Measurements from ENCODE around the gene TBC1D5. TPM values are rescaled to one million over a fixed set of nuclear protein-coding genes. Genes with fewer than 3 reads are reported as not detected.
"Not testable (repeated sequence)": the region's sequence is repeated elsewhere in the genome, so short reads cannot be mapped to it uniquely, and the experiment has no call there.

TBC1D5 gene
- polyA plus RNA-seq, 3 donors: 8.9 to 25.6 (median 18.1) TPM

DNA sequence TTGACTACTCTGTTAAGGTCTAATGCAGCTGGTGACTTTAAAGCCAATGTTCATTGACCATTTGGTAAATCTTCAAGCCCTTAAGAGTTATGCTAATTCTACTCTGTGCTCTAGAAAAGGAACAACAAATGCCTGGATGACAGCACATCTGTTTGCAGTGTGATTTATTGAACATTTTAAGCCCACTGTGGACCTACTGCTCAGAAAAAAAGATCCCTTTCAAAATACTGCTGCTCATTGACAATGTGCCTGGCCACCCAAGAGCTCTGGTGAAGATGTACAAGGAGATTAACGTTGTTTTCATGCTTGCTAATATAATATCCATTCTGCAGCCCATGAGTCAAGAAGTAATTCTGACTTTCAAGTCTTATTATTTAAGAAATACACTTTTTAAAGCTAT, 110.8 kb downstream of the TBC1D5 start:
- 83 to 93% (median 92%) methylated on average over 1 of the region's 1 CpG for WGBS, 3 donors
- no peak overlapping the region for H3K27ac ChIP-seq (ENCODE audit: low read depth, low read length)

DNA sequence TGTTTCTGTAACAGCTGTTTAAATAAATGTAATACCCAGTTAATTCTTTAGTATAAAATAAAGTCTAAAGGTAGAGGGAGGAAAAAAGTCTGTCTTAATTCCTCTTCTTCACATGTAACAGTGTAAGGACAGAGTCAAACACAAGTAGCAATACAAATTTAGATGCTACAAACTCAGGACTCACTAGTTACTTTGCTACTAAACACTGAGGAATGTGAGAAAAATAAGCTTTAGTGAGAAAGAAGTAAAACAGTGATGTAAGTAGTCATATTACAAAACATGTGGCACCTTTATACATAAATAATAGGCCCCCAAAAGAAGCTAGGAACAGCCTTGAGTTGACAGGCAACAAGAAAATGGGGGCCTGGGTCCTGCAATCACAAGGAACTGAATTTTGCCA, 113.0 kb downstream of the TBC1D5 start:
- no peak overlapping the region for H3K27ac ChIP-seq (ENCODE audit: low read depth, low read length)

DNA sequence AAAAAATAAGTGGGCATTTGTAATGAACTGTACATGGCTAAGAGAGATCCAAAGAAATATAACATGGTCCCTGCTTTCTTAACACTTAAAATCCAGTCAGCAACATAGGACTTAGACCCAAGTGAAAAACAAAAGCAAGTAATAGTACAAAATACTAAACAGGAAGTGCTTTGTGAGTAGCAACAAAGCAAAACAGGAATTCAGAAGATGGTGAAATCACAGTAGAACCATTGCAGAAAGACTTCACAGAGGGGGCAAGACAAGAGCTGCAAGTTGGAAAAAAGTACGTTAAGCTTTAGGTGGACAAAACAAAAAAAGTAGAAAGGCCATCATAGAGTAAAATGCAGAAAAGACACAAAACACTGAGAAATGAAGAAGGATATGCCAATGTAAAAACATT, 116.0 kb downstream of the TBC1D5 start:
- H3K27ac ChIP-seq (ENCODE audit: low read depth, low read length): no peak overlapping the region
- 65 to 86% (median 75%) methylated on average over 1 of the region's 1 CpG for WGBS, 3 donors

DNA sequence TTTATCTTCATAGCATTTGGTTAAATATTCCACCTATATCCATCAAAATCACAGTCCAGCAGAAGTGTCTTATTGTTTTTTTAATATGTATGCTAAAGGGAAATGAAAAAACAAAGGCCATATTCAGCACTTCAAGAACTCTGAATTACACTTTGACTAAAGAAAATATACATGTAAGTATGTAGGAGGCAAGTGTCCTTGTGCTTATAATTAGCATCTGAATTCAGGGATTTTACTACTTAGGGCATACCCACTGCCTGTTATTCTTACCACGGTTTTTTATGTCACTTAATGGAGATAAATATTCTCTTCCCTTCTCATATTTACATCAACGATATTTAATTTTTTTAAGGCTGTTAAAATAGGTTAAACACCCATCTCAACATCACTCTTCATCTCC, 117.3 kb downstream of the TBC1D5 start:
- 69 to 80% (median 73%) methylated on average over 2 of the region's 2 CpGs for WGBS, 3 donors
- H3K27ac ChIP-seq (ENCODE audit: low read depth, low read length): no peak overlapping the region

DNA sequence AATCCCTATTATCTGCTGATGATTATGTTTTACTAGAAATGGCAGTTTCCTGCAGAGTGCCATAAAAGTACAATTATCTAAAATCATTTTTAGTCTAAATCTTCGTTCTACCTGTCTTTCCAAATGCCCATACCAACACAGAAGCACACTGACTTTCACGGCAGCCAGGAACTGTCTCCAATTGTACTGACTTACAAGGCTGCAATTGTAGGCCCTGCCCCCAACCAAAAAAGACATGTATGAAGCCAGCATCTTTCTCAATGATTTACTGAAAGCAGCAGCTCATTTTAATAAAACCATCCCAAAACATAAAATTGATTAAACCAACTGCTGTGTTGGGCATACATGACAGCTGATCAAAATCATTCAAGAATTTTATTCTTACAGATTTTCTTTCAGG, 119.0 kb downstream of the TBC1D5 start:
- no peak overlapping the region for H3K27ac ChIP-seq (ENCODE audit: low read depth, low read length)
- WGBS, 3 donors: 88 to 97% (median 94%) methylated on average over 2 of the region's 2 CpGs

DNA sequence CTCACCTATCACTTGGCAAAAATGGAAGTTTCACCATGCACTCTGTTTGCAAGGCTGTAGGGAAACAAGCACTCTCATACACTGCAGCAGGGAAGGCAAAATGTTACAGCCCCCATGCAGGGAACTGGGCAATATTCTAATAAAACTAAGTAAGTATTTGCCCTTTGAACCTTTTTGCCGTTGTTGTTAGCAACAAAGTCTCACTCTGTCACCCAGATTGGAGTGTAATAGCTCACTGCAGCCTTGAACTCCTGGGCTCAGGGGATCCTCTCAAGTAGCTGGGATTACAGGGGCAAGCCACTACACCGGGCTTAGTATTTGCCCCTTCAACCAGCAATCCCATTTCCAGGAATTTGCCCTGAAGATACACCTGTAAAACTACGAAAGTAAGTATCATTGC, 122.5 kb downstream of the TBC1D5 start:
- no peak overlapping the region for H3K27ac ChIP-seq (ENCODE audit: low read depth, low read length)
- 70 to 87% (median 76%) methylated on average over 3 of the region's 3 CpGs for WGBS, 3 donors

DNA sequence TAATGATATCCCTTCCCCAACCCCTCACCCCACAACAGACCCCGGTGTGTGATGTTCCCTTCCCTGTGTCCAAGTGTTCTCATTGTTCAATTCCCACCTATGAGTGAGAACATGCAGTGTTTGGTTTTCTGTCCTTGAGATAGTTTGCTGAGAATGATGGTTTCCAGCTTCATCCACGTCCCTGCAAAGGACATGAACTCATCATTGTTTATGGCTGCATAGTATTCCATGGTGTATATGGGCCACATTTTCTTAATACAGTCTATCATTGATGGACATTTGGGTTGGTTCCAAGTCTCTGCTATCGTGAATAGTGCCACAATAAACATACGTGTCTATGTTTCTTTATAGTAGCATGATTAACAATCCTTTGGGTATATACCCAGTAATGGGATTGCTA, 129.4 kb downstream of the TBC1D5 start:
- not testable (repeated sequence) for H3K27ac ChIP-seq (ENCODE audit: low read depth, low read length)
- 87 to 95% (median 94%) methylated on average over 4 of the region's 4 CpGs for WGBS, 3 donors

DNA sequence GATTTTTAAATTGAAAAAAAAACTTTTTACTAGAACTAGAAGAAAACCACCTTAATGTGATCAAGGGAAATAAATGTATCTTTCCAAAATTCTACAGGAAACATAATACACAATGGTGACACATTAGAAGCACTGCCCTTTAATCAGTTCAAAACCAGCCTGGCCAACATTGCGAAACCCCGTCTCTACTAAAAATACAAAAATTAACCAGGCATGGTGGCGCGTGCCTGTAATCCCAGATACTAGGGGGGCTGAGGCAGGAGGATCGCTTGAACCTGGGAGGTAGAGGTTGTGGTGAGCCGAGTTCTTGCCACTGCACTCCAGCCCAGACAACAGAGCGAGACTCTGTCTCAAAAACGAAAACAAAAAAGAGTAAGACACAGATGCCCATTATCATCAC, 134.5 kb downstream of the TBC1D5 start:
- WGBS, 3 donors: 92 to 100% (median 95%) methylated on average over 8 of the region's 8 CpGs
- H3K27ac ChIP-seq (ENCODE audit: low read depth, low read length): no peak overlapping the region

DNA sequence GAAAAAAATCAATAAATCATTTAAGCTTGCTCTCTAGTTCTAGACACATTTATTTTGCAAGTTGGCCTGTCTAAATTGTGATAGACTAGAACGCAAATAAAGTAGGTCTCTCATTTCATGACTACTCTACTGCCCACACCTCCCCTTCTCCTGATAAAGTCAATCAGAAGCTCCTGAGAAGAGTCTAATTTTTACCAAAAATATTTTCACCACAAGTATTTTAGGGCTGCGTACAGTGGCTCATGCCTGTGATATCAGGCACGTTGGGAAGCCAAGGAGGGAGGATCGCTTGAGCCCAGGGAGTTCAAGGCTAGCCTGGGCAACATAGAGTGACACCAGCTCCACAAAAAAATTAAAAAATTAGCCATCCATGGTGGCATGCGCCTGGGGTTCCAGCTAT, 136.5 kb downstream of the TBC1D5 start:
- WGBS, 3 donors: 88 to 93% (median 89%) methylated on average over 5 of the region's 5 CpGs
- H3K27ac ChIP-seq (ENCODE audit: low read depth, low read length): no peak overlapping the region

DNA sequence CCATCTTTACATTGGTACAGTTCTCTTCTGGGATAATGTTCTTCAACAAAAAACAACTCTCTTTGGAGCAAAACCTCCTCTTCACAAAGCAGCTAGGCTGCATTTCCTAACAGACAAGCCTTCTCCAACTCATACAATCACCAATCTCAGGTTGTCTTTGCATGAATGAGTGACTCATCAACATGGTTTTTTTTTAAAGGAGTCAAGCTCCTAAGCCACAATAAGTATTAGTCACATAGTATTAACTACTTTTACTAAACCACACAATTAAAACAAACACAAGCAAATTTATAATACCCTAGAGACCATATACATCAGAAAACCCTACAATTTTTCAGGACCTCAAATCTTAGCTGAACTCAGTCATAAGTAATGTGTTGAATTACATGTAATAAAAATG, 137.4 kb downstream of the TBC1D5 start:
- H3K27ac ChIP-seq (ENCODE audit: low read depth, low read length): no peak overlapping the region

DNA sequence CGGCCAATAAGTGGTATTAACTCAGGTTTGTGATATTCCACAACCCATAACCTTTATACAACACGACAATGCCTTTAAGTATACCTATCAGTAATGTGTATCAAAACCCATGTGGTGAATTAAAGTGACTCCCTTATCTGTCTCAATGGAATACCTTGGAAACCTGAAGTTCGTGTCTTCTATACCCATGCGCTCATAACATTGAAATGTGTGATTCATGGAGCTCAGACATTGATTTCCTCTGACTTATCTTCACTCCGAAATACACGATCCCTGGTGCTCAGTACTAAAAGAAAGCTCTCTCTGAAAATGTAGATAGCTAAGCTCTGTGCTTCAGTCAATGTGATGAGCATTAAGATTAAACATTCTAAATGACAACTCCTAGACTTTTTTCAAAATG, 140.3 kb downstream of the TBC1D5 start:
- 97 to 99% (median 97%) methylated on average over 6 of the region's 6 CpGs for WGBS, 3 donors

DNA sequence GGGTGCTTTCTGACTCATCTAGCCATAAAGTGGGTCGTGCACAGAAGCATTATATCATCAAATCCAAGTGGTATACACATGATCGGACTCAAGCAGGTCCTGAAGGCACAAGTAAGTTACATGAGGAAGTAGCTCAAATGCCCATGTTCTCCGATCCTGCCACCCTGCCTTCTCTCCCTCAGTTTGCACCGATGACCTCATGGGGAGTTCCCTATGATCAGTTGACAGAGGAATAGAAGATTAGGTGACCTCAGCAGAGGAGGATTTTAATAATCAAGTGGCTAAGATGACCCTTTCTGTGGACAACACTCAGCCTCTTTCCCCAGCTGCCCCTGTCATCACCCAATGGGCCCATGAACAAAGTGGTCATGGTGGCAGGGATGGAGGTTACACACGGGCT, 149.5 kb downstream of the TBC1D5 start:
- no peak overlapping the region for H3K27ac ChIP-seq (ENCODE audit: low read depth, low read length)
- WGBS, 3 donors: 95 to 97% (median 95%) methylated on average over 5 of the region's 5 CpGs

More for the DNA sequence above, 140.3 kb downstream of the TBC1D5 start:
- no peak overlapping the region for H3K27ac ChIP-seq (ENCODE audit: low read depth, low read length)

DNA sequence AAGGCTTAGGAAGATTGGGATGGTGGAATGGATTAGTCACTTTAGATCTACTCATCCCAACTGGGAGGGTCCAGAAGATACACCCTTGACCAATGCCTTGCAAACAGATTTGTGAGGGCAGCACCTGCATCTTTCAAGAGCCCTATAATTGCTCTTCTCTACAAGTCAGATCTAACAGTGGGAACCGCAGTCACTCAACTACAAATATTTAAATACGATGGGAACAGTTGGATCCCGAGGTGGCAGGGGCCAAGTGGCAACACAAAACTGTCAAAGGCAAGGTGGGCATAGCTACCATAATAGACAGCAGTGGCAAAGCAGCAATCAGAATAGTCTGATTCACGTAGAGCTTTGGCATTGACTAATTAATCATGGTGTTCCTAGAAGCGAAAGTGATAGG, 152.0 kb downstream of the TBC1D5 start:
- H3K27ac ChIP-seq (ENCODE audit: low read depth, low read length): no peak overlapping the region
- 97 to 98% (median 98%) methylated on average over 5 of the region's 5 CpGs for WGBS, 3 donors

DNA sequence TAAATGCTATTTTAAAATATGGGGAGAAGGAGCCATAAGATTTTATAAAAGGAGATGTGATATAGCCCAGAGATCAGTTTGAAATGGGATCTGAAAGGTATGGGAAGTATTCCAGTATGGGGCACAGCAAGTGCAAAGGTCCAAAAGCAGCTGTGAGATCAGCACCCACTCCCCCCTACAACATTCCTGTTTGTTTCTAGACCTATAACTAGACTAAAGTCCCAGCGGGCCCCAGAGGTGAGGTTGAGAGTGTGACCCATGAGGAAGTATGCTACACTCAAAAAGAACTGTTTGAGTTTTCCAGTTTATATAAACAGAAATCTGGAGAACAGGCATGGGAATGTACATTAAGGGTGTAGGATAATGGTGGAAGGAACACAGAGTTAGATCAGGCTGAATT, 152.5 kb downstream of the TBC1D5 start:
- WGBS, 3 donors: 97 to 100% (median 100%) methylated on average over 1 of the region's 1 CpG
- no peak overlapping the region for H3K27ac ChIP-seq (ENCODE audit: low read depth, low read length)

DNA sequence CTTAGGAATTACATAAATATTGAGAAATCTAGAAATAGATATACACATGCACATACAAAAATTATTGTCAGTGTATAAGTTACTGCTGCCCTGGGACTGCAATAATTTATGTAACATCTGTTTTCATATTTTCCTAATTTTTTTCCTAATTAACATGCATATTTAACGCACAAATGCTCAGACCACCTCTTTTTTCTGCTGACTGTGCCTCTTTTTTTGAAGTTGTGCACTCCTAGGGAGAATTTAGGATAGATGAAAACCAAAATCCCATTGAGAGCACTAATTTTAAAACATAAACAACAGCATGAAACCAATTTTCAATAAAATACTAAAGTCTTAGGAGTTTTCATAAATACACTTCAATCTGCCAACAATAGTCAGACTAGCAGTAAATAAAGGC, 154.0 kb downstream of the TBC1D5 start:
- 87 to 98% (median 98%) methylated on average over 1 of the region's 1 CpG for WGBS, 3 donors
- H3K27ac ChIP-seq (ENCODE audit: low read depth, low read length): no peak overlapping the region

DNA sequence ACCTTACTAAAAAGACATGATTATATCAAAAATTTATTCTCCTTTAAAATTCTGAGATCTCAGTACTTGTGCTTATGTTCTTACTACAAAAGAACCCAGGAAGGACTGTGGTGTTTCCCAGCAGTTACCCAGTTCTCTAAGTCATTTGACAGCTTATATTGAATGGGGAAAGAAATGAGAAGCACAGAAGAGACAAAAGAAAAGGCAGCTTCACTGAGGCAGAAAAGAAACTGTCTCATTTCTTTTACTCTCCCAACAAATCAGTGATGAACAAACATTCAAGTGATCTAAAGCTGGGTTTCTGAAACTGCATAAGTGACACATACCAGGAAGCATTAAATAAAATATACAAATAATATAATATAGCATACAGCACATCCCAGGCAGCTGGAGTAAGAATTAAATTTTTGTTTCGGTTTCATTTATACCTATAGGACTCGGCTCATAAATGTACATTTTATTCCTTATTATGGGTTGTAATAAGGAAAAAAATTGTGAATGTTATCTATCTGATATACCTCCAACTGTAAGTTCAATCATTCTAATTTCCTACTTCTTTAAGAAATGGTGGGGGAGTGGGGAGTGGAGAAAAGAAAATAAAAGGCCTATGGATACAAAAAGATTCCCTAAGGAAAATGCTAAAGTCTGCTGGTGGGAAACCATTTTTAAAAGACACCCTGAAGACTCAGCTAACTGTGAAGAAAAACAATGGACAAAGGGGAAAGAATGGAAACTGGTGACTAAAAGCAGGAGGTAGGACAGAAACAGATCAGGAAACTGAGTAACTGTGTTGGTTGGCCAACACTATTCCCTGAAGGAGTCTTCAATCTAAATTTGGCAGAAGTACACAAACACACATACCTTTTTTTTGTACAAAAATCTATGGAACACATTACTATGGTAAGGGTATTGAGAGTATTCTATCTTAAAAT, 156.8 kb downstream of the TBC1D5 start:
- no peak overlapping the region for H3K27ac ChIP-seq (ENCODE audit: low read depth, low read length)
- WGBS, 3 donors: 92 to 96% (median 94%) methylated on average over 2 of the region's 2 CpGs

DNA sequence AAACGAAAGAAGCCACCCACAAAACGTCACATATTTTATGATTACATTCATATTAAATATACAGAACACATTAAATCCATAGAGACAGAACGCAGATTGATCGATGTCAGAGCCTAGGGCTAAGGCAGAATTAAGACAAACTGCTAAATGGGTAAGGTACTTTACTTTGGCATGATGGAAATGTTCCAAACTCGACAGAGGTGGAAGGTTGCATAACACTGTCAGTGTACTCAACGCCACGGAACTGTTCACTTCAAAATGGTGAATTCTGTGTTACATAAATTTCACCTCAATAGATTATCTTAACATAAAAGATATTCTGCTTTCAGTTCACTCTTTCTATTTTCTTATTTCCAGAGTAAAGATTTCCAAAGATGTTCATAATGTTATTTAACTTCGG, 158.4 kb downstream of the TBC1D5 start:
- no peak overlapping the region for H3K27ac ChIP-seq (ENCODE audit: low read depth, low read length)
- WGBS, 3 donors: 82 to 93% (median 89%) methylated on average over 8 of the region's 8 CpGs

DNA sequence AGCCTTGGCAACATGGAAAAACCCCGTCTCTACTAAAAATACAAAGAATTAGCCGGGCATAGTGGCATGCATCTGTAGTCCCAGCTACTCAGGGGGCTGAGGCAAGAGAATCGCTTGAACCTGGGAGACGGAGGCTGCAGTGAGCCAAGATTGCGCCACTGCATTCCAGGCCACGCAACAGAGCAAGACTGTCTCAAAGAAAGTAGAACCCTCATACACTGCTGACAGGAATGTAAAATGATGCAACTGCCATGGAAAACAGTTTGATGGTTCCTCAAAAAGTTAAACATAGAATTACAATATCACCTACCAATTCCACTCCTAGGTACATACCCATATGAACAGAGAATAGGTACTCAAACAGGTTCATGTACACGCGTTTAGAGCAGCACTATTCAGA, 158.9 kb downstream of the TBC1D5 start:
- H3K27ac ChIP-seq (ENCODE audit: low read depth, low read length): no peak overlapping the region
- 79 to 94% (median 81%) methylated on average over 8 of the region's 8 CpGs for WGBS, 3 donors

DNA sequence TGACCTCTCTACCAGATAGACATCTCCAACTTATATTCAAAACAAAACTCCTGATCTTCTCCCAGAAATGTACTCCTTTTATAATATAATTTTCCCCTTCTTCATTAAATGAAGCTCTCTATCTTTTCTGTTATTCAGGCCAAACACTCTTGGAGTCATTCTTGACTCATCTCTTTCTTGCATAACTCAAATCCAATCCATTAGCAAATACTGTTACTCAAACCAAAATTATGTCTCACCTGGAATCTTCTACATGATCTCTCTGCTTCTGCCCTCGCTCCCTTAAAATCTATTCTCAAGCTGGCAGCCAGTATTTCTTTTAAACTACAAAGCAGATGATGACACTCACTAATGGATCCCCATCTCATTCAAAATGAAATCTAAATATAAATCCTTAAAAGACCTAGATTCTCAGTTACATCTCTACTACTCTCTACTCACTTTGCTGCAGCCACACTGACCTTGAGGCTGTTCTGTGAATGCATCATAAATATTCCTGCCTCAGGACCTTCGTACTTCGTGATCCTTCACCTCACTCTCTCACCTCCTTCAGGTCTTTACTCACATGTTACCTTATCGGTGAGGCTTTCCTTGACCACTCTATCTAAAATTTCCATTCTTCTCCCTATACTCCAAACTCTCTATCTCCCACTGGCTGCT, 160.9 kb downstream of the TBC1D5 start:
- 89 to 97% (median 93%) methylated on average over 4 of the region's 4 CpGs for WGBS, 3 donors
- no peak overlapping the region for H3K27ac ChIP-seq (ENCODE audit: low read depth, low read length)

DNA sequence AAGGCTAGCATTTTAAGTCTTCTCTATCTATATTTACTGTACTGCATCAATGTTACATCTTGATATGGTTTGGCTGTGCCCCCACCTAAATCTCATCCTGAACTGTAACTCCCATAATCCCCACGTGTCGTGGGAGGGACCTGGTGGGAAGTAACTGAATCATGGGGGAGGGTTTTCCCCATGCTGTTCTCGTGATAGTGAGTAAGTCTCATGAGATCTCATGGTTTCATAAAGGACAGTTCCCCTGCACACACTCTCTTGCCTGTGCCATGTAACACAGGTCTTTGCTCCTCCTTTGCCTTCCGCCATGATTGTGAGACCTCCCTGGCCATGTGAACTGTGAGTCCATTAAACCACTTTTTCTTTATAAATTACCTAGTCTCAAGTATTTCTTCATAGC, 161.5 kb downstream of the TBC1D5 start:
- H3K27ac ChIP-seq (ENCODE audit: low read depth, low read length): no peak overlapping the region
- 88 to 97% (median 93%) methylated on average over 4 of the region's 4 CpGs for WGBS, 3 donors

Measured in adipose tissue (tissue), 3 donors.